Peyer's patch (tissue), 4 donors: Measurements from ENCODE around the gene ATG7.

Experiments used
- CTCF ChIP-seq, 6 experiments: fragments of 450-650 bp in 4 of 6; fragments of 200-600 bp in 2 of 6; sonication (generic) in 1 of 6; IDR thresholded peaks; one replicate each; pipeline ENCODE4 v1.5.1; 2017 to 2019; ENCODE audit warnings: antibody characterized with exemption in 6 of 6, mild to moderate bottlenecking in 3 of 6, moderate library complexity in 1 of 6
- POLR2A ChIP-seq, 2 donors: fragments of 450-650 bp; IDR thresholded peaks; one replicate each; pipeline ENCODE4 v1.5.1; 2017; ENCODE audit warnings: antibody characterized with exemption in 2 of 2, mild to moderate bottlenecking in 2 of 2, moderate library complexity in 2 of 2

GRCh38 chr3:11532931-11533391, 260.8 kb downstream of the ATG7 start:
- TF ChIP-seq POLR2A (IDR thresholded peaks at IDR 0.05) (no peak), CTCF (IDR thresholded peaks at IDR 0.05) (no peak)
